Neural cell (in vitro differentiated cells): Measurements from ENCODE around the gene MEGF11.

Experiments used
- CTCF ChIP-seq: fragments of 450-650 bp; IDR thresholded peaks from 2 replicates; pipeline ENCODE4 v1.5.1; 2014; ENCODE audit warnings: antibody characterized with exemption, mild to moderate bottlenecking, moderate library complexity; ENCODE audit not compliant: poor library complexity, severe bottlenecking
- EP300 ChIP-seq: fragments of 450-650 bp; conservative IDR thresholded peaks from 2 replicates; pipeline ENCODE4 v1.6.1; 2014; ENCODE audit warnings: antibody characterized with exemption, mild to moderate bottlenecking, moderate library complexity; ENCODE audit not compliant: poor library complexity, severe bottlenecking
- RAD21 ChIP-seq: fragments of 450-650 bp; conservative IDR thresholded peaks from 2 replicates; pipeline ENCODE4 v1.6.1; 2014; ENCODE audit warnings: antibody characterized with exemption, mild to moderate bottlenecking, moderate library complexity
- SMC3 ChIP-seq: fragments of 450-650 bp; conservative IDR thresholded peaks from 2 replicates; pipeline ENCODE4 v1.6.1; 2014; ENCODE audit warnings: antibody characterized with exemption, mild to moderate bottlenecking, moderate library complexity; ENCODE audit not compliant: poor library complexity
- TAF1 ChIP-seq: IDR thresholded peaks from 2 replicates; pipeline ENCODE4 v1.6.1; 2012; ENCODE audit warnings: low read depth

GRCh38 chr15:66212563-66212921 is 41.0 kb downstream of the MEGF11 start:
- TF ChIP-seq EP300 (no peak), RAD21 (no peak), CTCF (no peak), TAF1 (no peak), SMC3 (no peak)
